ENCODE results near the gene SOST.
A peak's percentile ranks its signal among the peaks of the same experiment; 100 is the strongest.

The SOST gene

DNA sequence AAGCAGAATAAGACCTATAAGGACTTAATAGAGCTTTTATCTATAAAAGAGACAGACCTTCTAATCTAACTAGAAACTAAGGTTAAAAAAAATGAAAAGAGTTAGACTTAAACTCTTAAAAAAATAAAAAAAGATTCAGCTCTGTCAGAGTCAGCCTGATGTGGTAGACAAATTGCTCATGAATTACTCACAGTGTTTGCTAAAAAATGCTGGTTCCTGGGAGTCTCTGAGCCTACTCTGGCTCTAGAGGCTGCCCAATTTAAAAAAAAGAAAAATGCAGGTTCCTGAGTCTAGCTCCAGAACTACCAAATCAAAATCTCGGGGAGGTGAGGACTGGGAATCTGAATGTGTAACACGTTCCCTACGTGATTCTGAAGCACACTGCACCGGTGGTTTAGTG, 18.1 kb downstream of the SOST start:
- peak; percentile 70 for DNase-seq

DNA sequence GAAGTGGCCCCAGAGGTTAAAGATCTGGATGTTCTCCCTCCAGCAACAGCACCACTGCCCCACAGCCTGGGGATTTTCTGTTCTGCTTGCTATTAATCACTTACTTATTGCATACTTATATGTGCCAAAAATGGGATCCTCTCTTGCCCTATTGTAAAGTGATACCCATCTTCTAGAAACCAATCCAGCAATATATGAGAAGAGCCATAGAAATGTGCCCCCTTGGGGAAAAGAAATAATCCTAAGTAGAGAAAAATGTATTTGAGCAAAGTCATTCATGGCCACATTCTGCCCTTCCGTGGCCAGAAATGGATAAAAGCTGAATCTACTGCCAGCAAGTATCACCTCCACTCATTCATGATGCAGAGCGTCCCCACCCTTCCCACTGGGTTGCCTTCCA, 20.9 kb downstream of the SOST start:
- no peak for DNase-seq

DNA sequence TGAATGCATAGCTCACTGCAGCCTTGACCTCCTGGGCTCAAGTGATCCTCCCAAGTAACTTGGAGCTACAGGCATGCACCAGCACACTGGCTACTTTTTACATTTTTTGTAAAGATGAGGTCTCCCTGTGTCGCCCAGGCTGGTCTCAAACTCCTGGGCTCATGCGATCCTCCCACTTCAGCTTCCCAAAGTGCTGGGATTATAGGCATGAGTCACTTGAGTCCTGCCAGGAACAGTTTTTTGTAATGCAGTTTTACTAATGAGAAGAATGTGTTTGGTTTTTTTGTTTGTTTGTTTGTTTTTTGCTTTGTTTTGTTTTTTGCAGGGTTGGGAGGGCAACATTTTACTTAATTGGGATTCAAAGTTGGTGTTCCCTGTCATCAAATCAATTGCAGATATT, 22.2 kb downstream of the SOST start:
- DNase-seq, result no peak

DNA sequence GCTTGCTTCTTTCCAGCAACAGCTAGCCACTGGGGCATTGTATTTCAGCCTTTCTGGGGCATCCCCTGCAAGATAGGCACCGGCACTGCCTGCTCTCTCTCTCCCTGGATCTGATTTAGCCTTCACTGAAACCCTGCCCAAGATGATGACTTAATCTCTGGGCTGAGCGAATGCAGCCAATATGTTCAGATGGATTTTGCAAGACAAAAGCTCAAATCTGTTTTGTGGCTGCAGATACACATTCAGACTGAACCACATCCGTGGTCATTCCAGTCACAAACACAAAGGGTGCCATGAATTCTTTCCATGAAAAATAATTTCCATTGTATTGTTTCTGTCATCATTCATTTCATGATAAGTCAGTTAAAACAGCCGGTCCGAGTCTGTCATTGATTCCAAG, 24.2 kb downstream of the SOST start:
- peak; percentile 53 for DNase-seq

DNA sequence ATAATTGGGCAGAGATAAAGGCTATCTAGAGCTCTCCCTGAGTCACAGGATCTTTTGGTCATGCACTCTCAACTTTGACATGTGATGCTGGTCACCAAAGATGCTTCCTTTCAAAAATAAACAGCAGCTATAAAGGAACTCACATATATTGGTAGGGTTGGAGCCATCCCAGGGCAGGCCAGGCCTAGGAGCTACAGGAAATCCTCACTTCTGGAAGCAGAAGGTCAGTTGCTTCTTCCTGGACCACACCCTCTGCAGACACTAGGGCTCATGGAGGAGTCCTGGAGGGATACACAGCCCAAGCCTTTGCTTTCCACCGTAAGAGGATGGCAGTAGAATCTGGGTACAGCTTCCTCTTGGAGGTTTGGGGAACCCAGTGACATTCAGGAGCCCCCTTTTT, 24.6 kb downstream of the SOST start:
- peak; percentile 8 for DNase-seq

DNA sequence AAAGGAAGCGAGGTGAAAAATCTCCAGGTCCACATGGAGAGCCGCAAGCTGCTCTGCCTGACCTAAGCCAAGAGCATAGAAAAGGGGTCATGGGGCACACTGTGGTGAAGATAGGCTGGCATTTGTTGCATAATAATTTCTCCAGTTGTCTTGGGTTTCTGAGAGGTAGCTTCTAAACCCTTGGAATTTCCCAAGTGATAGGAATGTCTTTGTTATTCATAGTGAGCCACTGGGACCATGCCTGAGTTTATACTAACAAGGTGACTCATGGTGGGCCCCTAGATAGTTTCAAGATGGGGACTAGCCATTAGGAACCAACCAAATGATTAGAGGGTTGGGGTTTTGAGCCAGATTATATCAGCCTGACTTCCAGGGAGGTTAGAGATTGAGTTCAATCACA, 25.6 kb downstream of the SOST start:
- peak; percentile 92 for DNase-seq

DNA sequence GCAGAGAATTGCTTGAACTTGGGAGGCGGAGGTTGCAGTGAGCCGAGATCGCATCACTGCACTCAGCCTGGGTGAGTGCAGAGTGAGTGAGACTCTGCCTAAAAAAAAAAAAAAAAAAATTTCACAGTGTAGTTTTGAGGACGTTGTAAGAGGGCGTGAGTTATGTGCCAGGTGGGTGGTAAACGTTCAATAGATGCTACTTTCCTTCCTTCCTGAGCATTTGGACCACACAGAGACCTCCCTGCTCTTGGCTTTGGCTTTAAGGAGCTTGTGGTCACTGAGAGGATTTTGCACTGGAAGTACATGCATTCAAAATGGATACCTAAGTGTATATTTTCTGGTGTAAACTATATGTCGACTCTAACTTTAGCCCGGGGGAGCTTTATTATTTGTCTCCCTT, 30.5 kb downstream of the SOST start:
- DNase-seq, result no peak

DNA sequence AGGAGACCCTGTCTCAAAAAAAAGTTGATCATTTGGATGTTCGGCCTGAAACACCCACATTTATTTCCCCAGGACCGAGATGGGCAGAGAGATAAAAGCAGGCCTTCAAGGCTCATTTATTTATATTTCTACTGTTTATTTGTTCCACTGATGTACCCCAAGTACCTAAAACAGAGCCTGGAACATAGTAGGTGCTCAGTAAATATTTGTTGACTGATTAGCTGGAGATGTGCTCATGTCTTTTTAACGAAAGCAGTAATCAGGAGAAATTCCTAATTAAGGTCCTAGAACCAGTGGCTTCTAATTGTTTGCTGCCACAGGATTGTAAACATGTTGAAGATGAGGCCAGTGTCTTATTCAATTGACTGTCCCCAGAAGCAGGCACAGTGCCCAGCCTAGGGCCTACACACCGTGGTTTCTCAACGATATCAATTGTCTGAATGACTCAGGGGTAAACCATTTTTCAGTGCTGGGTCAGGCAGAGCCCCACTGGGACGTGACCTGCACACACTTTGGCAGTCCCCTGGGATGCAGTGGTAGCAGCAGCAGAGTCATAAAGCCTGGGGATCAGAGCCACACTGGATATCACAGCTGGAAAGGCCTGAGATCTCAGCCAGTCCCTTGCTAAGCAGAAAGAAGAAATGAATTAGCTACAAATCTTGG, 34.8 kb downstream of the SOST start:
- DNase-seq, result peak; percentile 73

DNA sequence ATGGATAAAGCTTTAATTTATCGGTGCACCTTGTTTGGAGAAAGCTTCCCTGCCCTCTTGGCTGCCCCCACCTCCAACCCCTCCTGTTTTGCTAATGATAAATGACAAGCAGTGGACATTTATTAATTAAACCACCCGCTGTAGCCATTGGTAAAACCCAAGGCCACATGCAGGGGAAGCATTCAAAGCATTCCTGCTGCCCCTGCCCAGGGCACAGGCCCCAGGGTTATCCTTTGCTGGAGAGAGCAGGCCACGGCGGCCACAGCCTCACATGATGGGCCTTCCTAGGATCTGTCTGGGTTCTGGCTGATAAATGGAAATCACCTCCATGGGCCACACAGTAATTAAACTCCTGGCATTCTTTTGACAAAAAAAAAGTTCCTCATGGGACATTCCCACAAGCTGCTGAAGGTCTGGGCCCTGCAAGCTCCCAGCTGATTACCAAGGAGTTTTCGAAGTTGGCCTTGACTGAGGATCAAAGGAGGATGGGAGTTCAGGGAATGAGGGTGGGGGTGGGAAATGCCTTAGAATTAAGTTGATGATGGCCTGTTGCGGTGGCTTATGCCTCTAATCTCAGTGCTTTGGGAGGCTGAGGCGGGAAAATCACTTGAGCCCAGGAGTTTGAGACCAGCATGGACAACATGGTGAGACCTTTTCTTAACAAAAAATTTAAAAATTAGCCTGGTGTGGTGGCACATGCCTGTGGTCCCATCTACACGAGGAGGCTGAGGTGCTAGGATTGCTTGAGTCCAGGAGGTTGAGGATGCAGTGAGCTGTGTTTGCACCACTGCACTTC, 35.5 kb downstream of the SOST start:
- no peak for DNase-seq

DNA sequence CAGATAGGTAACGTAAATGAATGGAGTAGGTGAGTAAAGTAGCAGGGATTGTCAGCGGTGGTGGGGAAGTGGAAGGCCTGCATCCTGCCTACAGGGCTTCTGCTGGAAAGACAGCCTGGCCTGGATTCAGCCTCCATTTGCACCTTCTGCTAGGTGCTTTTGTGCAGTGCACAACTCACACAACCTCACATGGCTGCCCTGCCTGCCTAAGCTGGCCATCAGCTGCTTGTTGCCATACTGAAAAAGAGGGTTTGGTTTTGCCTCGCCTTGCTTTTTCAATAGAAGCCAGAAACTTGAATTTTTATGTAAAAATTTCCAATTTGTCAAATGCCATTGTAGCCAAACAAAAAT, 36.3 kb downstream of the SOST start:
- no peak for DNase-seq

DNA sequence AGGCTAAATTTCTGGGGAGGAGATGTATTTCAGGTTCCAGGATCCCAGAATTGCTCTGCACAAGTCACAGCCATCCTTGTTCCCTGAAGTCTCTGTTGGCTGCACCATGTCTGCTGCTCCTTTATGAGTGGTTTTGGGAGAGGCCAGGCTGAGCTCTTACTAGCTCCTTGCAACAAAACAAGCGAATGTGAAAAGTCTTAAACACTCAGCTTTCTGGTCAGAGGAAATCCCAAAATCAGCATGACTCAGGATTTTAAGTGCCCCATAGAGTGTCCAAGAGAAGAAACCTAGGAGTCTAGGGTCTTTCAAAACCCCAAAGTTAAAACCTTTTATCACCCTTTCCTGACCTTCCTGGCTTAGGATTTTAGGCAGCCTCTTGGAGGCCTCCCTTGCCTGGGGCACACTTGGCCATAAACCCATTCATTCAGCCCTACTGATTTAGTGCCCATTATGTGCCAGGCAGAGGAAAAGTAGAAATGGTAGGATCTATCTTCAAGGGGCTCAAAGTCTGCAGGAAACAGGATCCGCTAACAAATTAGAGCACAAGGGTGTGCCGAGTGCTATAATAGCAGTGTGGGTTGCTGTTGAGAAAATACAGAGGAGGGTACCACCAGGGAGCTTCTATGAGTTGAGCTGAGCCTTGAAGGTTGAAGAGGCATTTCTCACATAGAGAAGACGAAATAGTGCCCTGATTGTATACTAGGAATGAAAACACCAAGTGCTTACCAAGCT, 36.9 kb downstream of the SOST start:
- DNase-seq, result no peak

DNA sequence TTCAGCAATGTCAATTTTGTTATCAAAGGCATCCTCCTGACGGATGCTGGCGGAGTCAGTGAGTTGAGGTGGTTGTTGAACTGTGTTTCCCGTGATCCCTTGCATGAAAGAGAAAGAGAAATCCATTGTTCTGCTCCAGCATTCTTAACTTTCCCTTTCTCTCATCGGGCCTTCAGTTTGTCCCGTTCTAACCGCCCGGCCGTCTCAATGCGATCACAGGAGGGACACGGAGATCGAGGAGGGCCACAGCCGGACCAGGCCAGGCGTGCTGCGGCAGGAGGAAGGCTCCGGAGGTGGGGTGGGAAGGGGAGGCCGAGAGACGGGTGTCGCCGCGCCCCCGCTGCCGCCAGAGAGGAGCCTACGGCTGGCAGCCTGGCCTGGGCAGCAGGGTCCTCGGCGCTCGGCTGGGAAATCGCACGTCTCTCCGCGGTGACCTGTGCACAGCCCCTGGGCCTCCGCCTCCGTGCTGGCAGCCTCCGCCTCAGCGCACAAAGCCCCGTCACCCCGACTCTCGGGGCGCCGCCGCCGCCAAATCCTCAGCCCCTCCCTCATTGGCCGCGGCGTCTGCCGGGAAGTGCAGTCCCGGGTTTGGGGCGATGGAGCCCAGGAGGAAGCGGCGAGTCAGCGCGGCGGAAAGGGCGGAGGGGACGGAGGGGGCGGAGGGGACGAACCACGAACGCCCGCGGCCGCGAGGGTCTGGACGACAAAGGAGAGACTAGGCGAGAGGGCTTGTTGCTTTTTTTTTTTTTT, 38.1 kb downstream of the SOST start:
- peak; percentile 59 for DNase-seq

DNA sequence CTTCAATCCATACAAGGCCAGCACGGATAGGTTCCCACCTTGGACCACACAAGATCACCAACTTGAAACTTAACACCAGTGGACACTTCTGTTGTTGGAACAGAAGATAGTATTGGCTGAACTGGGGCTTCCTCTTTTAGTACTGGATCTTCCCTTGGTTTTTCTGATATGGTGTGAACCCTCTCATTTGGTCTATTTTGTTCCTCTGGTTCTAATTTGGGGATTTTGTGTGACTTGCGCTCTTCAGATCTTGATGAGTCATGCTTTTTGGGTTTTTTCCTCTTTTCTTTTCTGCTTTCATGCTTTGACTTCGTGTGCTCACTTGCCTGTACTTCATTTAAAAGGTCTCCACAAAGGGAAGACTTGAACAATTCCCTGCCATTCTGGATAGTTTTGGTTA, 39.0 kb downstream of the SOST start:
- no peak for DNase-seq

DNA sequence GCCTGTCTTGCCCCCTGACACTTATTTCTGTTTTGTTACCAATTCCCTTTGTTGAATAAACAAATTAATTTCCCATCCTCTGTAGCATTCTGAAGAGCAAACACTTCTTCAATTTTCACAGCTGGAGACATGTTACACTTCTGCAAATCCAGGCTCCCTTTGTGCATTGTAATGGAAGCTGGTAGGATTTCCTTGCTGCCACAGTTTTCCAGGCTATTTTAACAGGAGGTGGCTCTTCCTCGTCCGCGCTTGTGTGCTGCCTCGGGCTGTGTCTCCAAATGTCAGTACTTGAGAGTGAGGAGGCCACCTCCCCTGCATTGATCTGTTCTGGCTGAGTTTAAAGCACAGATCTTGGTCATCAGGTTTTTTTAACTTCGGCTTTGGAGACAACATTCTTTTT, 40.0 kb downstream of the SOST start:
- no peak for DNase-seq

DNA sequence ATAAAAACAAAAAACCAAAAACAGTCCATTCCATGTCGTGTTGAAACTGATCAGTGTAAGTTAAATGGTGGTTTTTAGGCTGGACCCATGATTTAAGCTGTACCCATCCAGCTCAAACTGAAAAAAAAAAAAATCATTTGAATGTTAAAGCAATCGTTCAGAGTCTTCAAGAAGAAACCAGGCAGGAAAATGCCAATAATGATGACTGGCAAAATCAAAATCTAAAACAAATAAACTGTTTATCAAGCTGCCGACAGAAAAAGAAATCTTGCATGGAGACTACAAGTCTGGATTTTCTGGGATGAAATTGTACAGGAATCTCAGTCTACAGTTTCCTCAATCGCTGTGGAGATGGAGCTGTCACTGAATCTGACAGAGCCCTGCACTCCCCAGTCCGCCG, 40.7 kb downstream of the SOST start:
- no peak for DNase-seq

DNA sequence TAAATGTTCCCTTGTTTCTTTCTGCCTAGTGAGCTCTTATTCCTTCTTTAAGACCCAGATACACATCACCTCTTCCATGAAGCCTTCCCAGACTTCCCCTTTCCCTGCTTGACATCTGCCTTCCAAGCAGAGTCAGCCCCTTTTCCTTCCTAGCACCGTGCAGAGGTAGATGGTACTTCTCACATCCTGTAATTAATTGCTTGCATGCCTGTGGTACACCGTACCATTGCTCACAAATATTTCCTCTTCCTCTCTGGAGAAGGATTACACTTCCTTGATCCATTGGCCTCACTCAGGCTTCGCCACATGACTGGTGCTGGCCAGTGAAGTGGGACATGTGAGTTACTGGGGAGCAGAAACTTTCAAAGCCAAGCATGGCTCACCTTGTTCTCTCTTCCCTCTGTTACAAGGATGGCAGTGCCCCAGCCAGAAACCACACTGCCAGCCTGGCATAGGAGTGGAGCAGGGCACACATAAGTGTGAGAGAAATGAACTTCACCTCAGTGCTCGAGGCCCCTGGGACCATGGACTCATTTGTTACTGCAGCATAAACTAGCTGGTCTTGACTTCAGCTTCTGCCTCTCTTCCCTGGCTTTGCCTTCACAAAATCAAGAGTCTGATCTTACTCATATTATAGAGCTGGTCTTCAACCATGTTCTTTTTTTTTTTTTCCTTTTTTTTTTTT, 44.0 kb downstream of the SOST start:
- peak; percentile 77 for DNase-seq

DNA sequence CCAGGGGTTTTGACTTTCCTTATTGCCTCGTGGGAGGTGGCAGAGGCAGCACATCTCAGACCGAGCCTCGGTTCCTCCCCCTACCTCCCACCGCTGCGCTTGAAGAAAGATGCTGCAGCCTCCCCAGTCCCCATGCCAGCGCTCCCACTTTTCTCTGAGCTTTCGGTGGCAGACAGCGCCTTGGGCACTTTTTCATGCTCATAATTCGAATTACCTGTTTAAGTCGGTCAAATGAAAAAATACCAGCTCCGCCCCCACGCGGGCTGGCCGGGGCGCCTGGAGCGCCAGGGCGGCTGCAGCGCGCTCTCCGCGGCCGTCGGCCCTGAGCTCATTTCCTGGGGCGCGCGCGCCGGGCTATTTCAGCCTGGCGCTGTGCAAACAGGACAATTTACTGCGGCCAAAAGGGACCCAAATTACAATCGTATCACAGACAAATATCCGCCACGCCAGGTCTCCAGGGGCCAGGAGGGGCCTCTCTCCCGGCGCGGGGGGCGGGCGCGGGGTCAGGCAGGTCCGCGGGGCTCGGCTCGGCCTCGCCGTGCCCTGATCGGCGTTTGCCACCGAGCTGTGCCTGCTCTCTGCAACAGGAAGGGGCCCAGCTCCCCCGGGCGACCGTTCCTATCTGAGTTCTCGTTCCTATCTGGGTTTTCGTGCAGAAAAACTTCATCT, 45.0 kb downstream of the SOST start:
- peak; percentile 24 for DNase-seq

DNA sequence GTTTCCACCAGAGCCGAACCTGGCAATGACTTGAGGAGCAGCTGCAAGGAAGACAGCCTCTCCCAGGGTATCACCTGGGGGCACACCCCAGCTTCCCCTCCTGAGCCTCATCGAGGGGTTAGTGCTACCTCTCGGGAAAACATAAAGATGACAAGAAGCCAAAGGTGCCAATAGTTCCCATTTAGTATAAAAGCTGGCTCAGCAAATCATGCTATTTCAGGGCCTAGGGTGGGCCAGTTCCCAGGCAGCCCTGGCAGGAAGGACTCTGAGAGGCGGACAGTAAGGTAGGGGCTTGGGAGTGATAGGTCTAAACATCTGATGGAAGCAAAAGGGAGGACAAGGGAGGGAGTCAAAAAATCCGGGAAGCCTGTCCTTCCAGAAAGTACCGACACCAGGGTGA, 46.2 kb downstream of the SOST start:
- DNase-seq, result no peak

DNA sequence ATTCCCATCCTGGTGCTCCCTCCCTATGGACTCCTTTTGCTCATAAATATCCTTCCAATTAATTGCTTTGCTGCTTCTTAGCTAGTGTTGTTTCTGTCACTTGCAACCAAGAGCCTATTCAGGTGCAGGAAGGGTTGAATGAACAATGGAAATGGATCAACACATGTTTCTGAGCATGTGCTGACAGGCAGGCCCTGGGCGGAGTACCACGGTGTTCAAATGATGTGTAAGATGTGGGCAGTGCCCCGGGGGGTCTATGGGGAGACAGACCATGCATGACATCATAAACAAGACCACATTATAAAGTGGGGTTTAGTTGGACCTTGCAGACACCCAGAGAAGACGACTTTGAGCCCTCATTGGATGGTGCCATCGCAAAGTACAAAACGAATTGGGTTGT, 48.5 kb downstream of the SOST start:
- no peak for DNase-seq

DNA sequence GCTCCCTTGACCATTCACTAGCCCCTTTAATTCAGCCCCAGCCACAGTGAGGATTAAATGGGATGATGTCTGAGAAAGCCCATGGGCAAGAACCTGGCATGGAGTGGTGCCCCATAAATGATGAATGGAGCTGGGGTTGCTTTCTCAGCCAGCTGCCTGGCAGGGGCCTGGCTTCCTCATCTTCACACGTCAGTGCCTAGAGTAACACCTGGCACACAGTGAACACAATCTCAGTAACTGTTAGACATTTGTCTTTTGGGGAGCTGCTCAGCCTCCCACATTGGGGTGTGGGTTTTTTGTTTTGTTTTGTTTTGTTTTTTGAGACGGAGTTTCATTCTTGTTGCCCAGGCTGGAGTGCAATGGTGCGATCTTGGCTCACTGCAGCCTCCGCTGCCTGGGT, 49.4 kb downstream of the SOST start:
- no peak for DNase-seq

DNA sequence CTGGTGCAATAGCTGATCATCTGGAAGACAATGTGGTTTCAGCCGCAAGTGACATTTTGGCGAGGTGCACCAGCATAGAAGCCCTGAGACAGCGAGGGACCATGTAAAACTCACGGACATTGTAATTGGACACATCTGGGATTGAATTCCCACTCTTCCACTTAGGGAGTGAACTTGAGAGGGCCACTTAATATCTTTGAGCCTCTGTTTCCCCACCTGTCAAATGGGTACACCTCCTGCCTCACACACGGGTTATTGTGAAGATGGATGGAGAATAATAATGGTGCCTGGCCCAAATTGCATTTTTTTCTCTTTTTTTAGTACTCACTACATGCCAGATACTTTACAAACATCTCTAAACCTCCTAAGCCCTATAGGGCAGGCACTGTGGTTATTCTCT, 51.4 kb downstream of the SOST start:
- DNase-seq, result no peak

DNA sequence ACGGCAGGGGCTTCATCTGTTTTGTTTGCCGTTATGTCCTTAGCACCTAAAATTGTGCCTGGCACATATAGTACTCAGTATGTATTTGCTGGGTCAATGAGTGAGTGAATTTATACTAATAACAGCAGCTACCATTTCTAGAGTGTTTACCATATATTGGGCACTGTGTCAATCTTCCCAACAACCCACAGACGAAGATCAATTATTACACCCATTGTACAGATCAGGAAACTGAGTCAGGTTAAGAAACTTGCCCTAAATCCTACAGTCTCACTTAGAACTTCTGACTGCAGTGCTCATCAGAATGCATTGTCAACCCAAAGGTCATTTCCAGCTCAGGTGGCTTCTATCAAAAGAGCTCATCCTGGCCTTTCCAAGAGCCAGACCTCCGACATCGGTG, 52.4 kb downstream of the SOST start:
- no peak for DNase-seq
